Peyer's patch (tissue), 4 donors: ENCODE data around the gene CRPPA. TPM values are rescaled to one million over a fixed set of nuclear protein-coding genes. Genes with fewer than 3 reads are reported as not detected.

Experiments used
- DNase-seq, 3 donors: peaks; one replicate each; pipeline ENCODE4 v3.0.0-alpha.2; 2017 to 2019
- H3K27ac ChIP-seq, 4 donors: fragments of 200-600 bp; sonication (generic); one replicate each; pipeline ENCODE4 v1.5.1; 2016 to 2019
- H3K27me3 ChIP-seq, 2 donors: fragments of 200-600 bp; sonication (generic); one replicate each; pipeline ENCODE4 v1.5.1; 2019
- H3K36me3 ChIP-seq, 3 donors: fragments of 200-600 bp; sonication (generic); one replicate each; pipeline ENCODE4 v1.5.1; 2016 to 2019
- H3K4me1 ChIP-seq, 4 donors: fragments of 200-600 bp; sonication (generic); one replicate each; pipeline ENCODE4 v1.5.1; 2016 to 2019
- H3K4me3 ChIP-seq, 4 donors: fragments of 200-600 bp; sonication (generic); 1 replicate in 3 of 4; 2 replicates in 1 of 4; pipeline ENCODE4 v1.5.1; 2016 to 2019; ENCODE audit warnings: mild to moderate bottlenecking in 1 of 4
- H3K9me3 ChIP-seq, 4 donors: fragments of 200-600 bp; sonication (generic); one replicate each; pipeline ENCODE4 v1.5.1; 2016 to 2019; ENCODE audit warnings: mild to moderate bottlenecking in 1 of 4
- CTCF ChIP-seq, 6 experiments: fragments of 450-650 bp in 4 of 6; fragments of 200-600 bp in 2 of 6; sonication (generic) in 1 of 6; IDR thresholded peaks; one replicate each; pipeline ENCODE4 v1.5.1; 2017 to 2019; ENCODE audit warnings: antibody characterized with exemption in 6 of 6, mild to moderate bottlenecking in 3 of 6, moderate library complexity in 1 of 6
- POLR2A ChIP-seq, 2 donors: fragments of 450-650 bp; IDR thresholded peaks; one replicate each; pipeline ENCODE4 v1.5.1; 2017; ENCODE audit warnings: antibody characterized with exemption in 2 of 2, mild to moderate bottlenecking in 2 of 2, moderate library complexity in 2 of 2
- total RNA-seq, 4 donors: library from RNA; depleted of rRNA; stranded (reverse); fragments of >200 nt; gene quantifications; one replicate each; pipeline ENCODE4 v1.1.0, GENCODE V29; 2016

CRPPA gene
- total RNA-seq, 4 donors from 2014 or later, result 0.67 to 4.1 (median 1.9) TPM

- Histone ChIP-seq H3K36me3 (no peaks in the 10 kb centered on the region), H3K9me3 (no peaks in the 10 kb centered on the region), H3K4me3 (no peak overlapping the region), H3K27ac (no peak overlapping the region), H3K27me3 (no peaks in the 10 kb centered on the region), H3K4me1 (no peaks in the 10 kb centered on the region)
- DNase-seq, result no peak
- TF ChIP-seq CTCF (IDR thresholded peaks at IDR 0.05), result no peak
- no peak for TF ChIP-seq POLR2A (IDR thresholded peaks at IDR 0.05)
Observed at GRCh38 chr7:16438988-16439387, 17.6 kb upstream of the CRPPA start.

DNA sequence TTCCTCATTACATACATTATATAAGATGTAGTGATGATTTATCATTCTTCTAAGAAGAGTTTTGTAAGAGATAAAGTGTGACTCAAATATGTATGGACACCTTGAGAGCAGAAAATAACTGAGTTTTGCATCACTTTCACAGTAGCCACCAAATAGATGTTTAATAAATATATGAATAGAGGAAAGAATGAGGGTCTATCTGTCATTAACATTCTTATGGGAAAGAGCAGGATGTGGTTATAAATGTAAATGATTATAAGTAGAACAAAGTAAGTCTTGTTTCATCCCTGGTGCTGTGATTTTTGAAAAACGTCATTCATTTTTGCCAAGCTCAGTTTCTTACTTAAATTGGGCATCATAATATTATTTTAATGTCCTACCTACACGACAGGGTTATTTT is 15.0 kb upstream of the CRPPA start:
- no peak overlapping the region for H3K4me3 ChIP-seq
- no peak for DNase-seq
- H3K4me1 ChIP-seq, result no peaks in the 10 kb centered on the region
- no peak overlapping the region for H3K27ac ChIP-seq
- no peaks in the 10 kb centered on the region for H3K27me3 ChIP-seq
- H3K36me3 ChIP-seq, result no peaks in the 10 kb centered on the region
- H3K9me3 ChIP-seq, result no peaks in the 10 kb centered on the region
- TF ChIP-seq CTCF (IDR thresholded peaks at IDR 0.05) (no peak), POLR2A (IDR thresholded peaks at IDR 0.05) (no peak)

DNA sequence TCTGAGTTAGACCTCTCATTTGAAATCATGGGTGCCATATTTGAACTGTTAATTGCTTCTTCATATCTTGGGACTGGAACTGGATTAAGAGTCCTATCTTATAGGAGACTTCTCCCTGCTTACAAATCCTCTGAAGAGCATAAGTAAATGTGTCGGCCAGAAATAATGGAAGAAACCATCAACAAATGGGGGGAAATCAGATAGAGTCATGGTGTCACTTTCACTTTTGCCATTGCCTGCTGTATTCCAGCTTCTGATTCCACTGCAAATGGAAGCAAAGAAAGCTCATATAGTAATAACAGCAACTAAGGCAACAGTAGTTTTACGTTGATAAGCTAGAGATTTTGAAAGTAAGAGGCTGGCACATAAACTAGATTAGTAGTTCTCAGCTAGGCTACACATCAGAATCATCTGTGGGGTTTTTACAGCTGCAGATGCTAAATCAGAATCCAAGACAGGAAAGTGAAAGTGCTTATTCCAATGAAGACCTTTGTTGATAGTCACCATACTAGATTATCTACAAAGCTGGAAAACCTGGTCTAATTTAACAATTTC is 12.3 kb upstream of the CRPPA start:
- Histone ChIP-seq H3K9me3 (no peaks in the 10 kb centered on the region), H3K4me3 (no peak overlapping the region), H3K27me3 (no peaks in the 10 kb centered on the region), H3K36me3 (no peaks in the 10 kb centered on the region), H3K4me1 (no peaks in the 10 kb centered on the region), H3K27ac (no peak overlapping the region)
- DNase-seq, result no peak
- TF ChIP-seq CTCF (IDR thresholded peaks at IDR 0.05) (no peak), POLR2A (IDR thresholded peaks at IDR 0.05) (no peak)

DNA sequence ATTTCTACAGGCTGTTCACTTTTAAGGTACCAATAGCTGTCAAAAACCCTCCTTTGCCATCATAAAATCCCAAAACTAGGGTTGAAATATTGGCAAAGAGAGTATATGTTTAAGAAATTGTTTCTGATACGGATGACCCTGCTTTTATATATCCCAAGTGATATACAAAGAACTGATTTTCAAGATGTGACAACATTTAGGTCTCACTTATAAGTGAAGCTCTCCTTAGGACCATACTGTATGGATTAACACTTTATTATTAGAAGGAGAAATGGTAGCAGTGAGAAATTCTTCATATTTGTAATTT is 11.0 kb upstream of the CRPPA start:
- Histone ChIP-seq H3K9me3 (no peaks in the 10 kb centered on the region), H3K27ac (no peak overlapping the region), H3K27me3 (no peaks in the 10 kb centered on the region), H3K36me3 (no peaks in the 10 kb centered on the region), H3K4me1 (no peaks in the 10 kb centered on the region), H3K4me3 (no peak overlapping the region)
- TF ChIP-seq CTCF (IDR thresholded peaks at IDR 0.05) (no peak), POLR2A (IDR thresholded peaks at IDR 0.05) (no peak)
- DNase-seq, result no peak

- no peak overlapping the region for H3K4me3 ChIP-seq
- TF ChIP-seq CTCF (IDR thresholded peaks at IDR 0.05), result peak in 5 of 6 experiments; percentile 39 to 81 (median 73)
- TF ChIP-seq POLR2A (IDR thresholded peaks at IDR 0.05), result no peak
- peak in 1 of 3 donors; percentile 53 for DNase-seq
Observed at GRCh38 chr7:16431646-16432424, 10.5 kb upstream of the CRPPA start.

More at GRCh38 chr7:16431646-16432424, 10.5 kb upstream of the CRPPA start:
- no peaks in the 10 kb centered on the region for H3K27me3 ChIP-seq
- H3K9me3 ChIP-seq, result no peaks in the 10 kb centered on the region
- H3K27ac ChIP-seq, result no peak overlapping the region
- H3K4me1 ChIP-seq, result no peaks in the 10 kb centered on the region
- H3K36me3 ChIP-seq, result no peaks in the 10 kb centered on the region
